Occipital lobe (tissue), 3 donors: ENCODE measurements around the gene CERS3. TPM values are rescaled to one million over a fixed set of nuclear protein-coding genes. Genes with fewer than 3 reads are reported as not detected.

Experiments used
- DNase-seq: peaks from one replicate; lab custom pipeline; 2025; lab: John Stamatoyannopoulos, UW
- small RNA-seq: library from RNA; depleted of rRNA; stranded (forward); fragments of <200 nt; gene quantifications from one replicate; pipeline ENCODE3, GENCODE V24; 2014
- total RNA-seq: library from RNA; depleted of rRNA; stranded (reverse); fragments of >200 nt; gene quantifications from one replicate; pipeline ENCODE4 v1.2.3, GENCODE V29; 2014

Gene CERS3
- total RNA-seq, 1 donor from 2014 or later: 1.1 TPM

GRCh38 chr15:100385300-100386050 lies 143.3 kb downstream of the CERS3 start:
- DNase-seq: no peak

- DNase-seq: no peak
Observed at GRCh38 chr15:100384108-100384410, 144.7 kb downstream of the CERS3 start.

- no peak for DNase-seq
Observed at GRCh38 chr15:100383302-100384107, 145.2 kb downstream of the CERS3 start.

GRCh38 chr15:100373942-100374341 lies 154.8 kb downstream of the CERS3 start:
- no peak for DNase-seq

DNA sequence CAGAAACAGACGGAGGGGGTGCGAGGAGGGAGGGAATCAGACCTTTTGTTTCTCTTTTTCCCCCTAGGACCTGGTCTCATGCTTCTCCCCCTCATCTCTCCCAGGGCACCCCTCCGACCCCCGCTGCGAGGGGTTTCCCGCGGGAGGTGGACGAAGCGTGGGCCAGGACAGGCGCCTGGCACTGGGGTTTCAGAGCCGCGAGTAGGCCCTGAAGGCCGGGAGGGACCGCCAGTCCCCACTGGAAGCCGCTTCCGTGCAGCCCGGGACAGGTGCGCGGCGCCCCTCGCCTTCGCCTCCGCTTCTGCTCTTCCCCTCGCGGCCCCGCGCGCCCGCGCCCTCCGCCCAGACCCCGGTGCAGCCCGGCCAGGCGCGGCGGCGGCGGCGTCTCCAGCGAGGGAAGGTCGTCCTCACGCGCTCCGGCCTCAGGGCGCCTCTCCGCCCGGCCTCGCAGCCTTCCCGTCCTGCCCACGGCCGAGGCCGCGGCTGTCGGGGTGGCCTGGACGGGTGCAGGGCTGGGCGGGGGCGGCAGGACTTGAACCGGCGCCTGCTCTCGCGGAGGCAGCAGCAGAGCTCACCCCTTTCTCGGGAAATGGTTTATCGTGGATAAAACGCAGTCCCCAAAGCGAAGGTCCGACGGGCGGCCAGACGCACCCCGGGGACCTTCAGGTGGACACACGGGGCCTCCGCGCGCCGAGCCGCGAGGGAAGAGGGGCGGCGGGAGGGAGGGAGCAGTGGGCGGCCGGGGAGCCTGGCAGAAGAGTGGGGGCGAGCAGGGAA lies 155.4 kb downstream of the CERS3 start:
- DNase-seq: no peak

DNA sequence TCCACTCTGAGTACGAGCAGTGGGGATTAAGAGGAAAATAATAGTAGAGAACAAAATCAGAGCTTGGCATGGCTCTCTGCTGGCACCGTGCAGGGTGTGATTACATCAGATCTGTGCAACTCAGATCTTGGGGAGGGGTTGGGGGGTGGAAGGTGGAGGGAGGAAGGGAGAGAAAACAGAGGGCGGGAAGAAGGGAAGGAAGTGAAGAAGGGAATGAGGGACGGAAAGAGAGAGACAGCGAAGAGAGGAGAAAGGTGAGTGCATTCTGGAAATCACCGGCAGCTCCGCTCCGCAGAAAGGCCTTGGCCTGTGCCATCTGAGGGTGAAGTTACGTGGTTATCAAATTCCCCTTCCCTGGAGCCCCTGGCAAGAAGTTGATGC lies 156.0 kb downstream of the CERS3 start:
- DNase-seq: no peak

- DNase-seq: no peak
Observed at GRCh38 chr15:100355342-100355741, 173.4 kb downstream of the CERS3 start.

GRCh38 chr15:100353449-100353848 lies 175.3 kb downstream of the CERS3 start:
- DNase-seq: no peak

- DNase-seq: no peak
Observed at GRCh38 chr15:100350434-100351226, 178.1 kb downstream of the CERS3 start.

Small RNA genes within 50 kb of the gene (small RNA-seq; reads per million reads assigned to genes)
- gene RNU6-181P (not detected), gene RNU6-322P (not detected)

Other genes starting within 250 kb of the CERS3 start
- gene ADAMTS17, start 187.0 kb downstream of the CERS3 start, total RNA-seq: 5.1 TPM
- 49.8 TPM for gene LINS1, start 73.2 kb upstream of the CERS3 start, total RNA-seq
- gene ASB7, start 73.6 kb upstream of the CERS3 start, total RNA-seq: 21.5 TPM